Renal pelvis (tissue), 12 donors: Measurements from ENCODE around the gene CXADR. TPM values are rescaled to one million over a fixed set of nuclear protein-coding genes. Genes with fewer than 3 reads are reported as not detected.
"Not testable (repeated sequence)": the region's sequence is repeated elsewhere in the genome, so short reads cannot be mapped to it uniquely, and the experiment has no call there.

ENCODE experiments used
- DNase-seq: peaks from one replicate; pipeline ENCODE4 v3.0.0-alpha.2; 2013
- long read RNA-seq, 16 experiments: transcript quantifications; one replicate each; lab custom pipeline, GENCODE V29; 2026
- polyA plus RNA-seq, 3 donors: library from polyadenylated mRNA; unstranded; fragments of 120-200 nt; gene quantifications; one replicate each; pipeline ENCODE4 v1.2.1, GENCODE V29; 2013; ENCODE audit not compliant: insufficient read length in 3 of 3

CXADR gene
- polyA plus RNA-seq = 10 to 100 TPM; 28.6 to 41.7 (median 34.7) TPM
- long read RNA-seq, donor 1, full-length matches to known transcripts = 6 of 6 reads
- long read RNA-seq, donor 1, partial matches to known transcripts = 0 of 6 reads
- long read RNA-seq, donor 1, other reads (novel, unspliced or antisense) = 0 of 6 reads
- long read RNA-seq, donor 2, full-length matches to known transcripts = 13 of 13 reads
- long read RNA-seq, donor 2, partial matches to known transcripts = 0 of 13 reads
- long read RNA-seq, donor 2, other reads (novel, unspliced or antisense) = 0 of 13 reads
- long read RNA-seq, donor 3, full-length matches to known transcripts = 13 of 85 reads
- long read RNA-seq, donor 3, partial matches to known transcripts = 72 of 85 reads
- long read RNA-seq, donor 3, other reads (novel, unspliced or antisense) = 0 of 85 reads
- long read RNA-seq, donor 4, full-length matches to known transcripts = 11 of 72 reads
- long read RNA-seq, donor 4, partial matches to known transcripts = 0 of 72 reads
- long read RNA-seq, donor 4, other reads (novel, unspliced or antisense) = 61 of 72 reads
- long read RNA-seq, donor 5, full-length matches to known transcripts = 7 of 7 reads
- long read RNA-seq, donor 5, partial matches to known transcripts = 0 of 7 reads
- long read RNA-seq, donor 5, other reads (novel, unspliced or antisense) = 0 of 7 reads
- long read RNA-seq, donor 6, full-length matches to known transcripts = 20 of 93 reads
- long read RNA-seq, donor 6, partial matches to known transcripts = 29 of 93 reads
- long read RNA-seq, donor 6, other reads (novel, unspliced or antisense) = 44 of 93 reads
- long read RNA-seq, donor 7, full-length matches to known transcripts = 19 of 74 reads
- long read RNA-seq, donor 7, partial matches to known transcripts = 28 of 74 reads
- long read RNA-seq, donor 7, other reads (novel, unspliced or antisense) = 27 of 74 reads
- long read RNA-seq, donor 8, full-length matches to known transcripts = 1 of 1 reads
- long read RNA-seq, donor 8, partial matches to known transcripts = 0 of 1 reads
- long read RNA-seq, donor 8, other reads (novel, unspliced or antisense) = 0 of 1 reads
- long read RNA-seq, donor 9, full-length matches to known transcripts = 25 of 25 reads
- long read RNA-seq, donor 9, partial matches to known transcripts = 0 of 25 reads
- long read RNA-seq, donor 9, other reads (novel, unspliced or antisense) = 0 of 25 reads
- long read RNA-seq, donor 10, full-length matches to known transcripts = 7 of 7 reads
- long read RNA-seq, donor 10, partial matches to known transcripts = 0 of 7 reads
- long read RNA-seq, donor 10, other reads (novel, unspliced or antisense) = 0 of 7 reads
- long read RNA-seq, donor 11, full-length matches to known transcripts = 18 of 64 reads
- long read RNA-seq, donor 11, partial matches to known transcripts = 20 of 64 reads
- long read RNA-seq, donor 11, other reads (novel, unspliced or antisense) = 26 of 64 reads
- long read RNA-seq, donor 12, full-length matches to known transcripts = 23 of 23 reads
- long read RNA-seq, donor 12, partial matches to known transcripts = 0 of 23 reads
- long read RNA-seq, donor 12, other reads (novel, unspliced or antisense) = 0 of 23 reads
- long read RNA-seq, donor 13, full-length matches to known transcripts = 8 of 8 reads
- long read RNA-seq, donor 13, partial matches to known transcripts = 0 of 8 reads
- long read RNA-seq, donor 13, other reads (novel, unspliced or antisense) = 0 of 8 reads
- long read RNA-seq, donor 14, full-length matches to known transcripts = 19 of 159 reads
- long read RNA-seq, donor 14, partial matches to known transcripts = 86 of 159 reads
- long read RNA-seq, donor 14, other reads (novel, unspliced or antisense) = 54 of 159 reads
- long read RNA-seq, donor 15, full-length matches to known transcripts = 26 of 26 reads
- long read RNA-seq, donor 15, partial matches to known transcripts = 0 of 26 reads
- long read RNA-seq, donor 15, other reads (novel, unspliced or antisense) = 0 of 26 reads
- long read RNA-seq, donor 16, full-length matches to known transcripts = 12 of 12 reads
- long read RNA-seq, donor 16, partial matches to known transcripts = 0 of 12 reads
- long read RNA-seq, donor 16, other reads (novel, unspliced or antisense) = 0 of 12 reads

GRCh38 chr21:17512253-17513213, at the start of gene CXADR:
CXADR (plus strand) TSS chr21:17513043; CDS start chr21:17513130, 87 bp downstream.
- peak; percentile 89 for DNase-seq

GRCh38 chr21:17466166-17466565, 46.7 kb upstream of the CXADR start:
- DNase-seq = no peak

DNA sequence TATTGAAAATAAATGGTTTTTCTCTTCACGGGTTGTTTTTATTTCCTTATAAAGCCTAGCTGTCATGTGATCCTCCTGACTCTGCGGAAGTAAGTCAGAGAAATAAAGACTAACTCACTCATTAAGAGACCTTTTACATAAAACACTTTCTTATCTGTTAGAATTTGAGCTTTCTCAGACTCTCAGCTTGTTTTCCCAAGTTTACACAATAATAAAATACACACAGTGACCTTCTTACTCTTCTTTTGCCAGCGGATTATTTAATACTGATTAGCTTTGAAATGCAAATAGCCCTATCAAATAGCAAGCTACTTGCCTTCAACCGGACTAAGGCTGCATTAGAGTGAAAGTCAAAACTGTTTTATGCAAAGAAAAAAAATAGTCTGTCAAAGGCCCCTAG, 45.5 kb upstream of the CXADR start:
- peak; percentile 21 for DNase-seq

- no peak for DNase-seq
These were observed 45.0 kb upstream of the CXADR start for GRCh38 chr21:17467829-17468228.

DNA sequence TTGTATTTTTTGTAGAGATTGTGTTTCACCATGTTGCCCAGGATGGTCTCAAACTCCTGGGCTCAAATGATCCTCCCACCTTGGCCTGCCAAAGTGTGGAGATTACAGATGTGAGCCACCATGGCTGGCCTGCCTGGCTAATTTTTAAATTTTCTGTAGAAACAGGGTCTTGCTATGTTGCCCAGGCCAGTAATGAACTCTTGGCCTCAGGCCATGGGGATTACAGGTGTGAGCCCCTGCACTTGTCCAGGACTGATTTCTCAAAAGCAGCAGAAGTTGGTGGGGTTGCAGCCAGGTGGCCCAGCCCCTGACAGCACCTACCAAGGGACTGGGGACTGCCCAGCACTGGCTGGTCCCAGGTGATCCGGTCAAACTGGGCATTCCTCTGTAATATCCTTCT, 44.1 kb upstream of the CXADR start:
- no peak for DNase-seq

- no peak for DNase-seq
These were observed 43.1 kb upstream of the CXADR start for GRCh38 chr21:17469727-17470126.

GRCh38 chr21:17472182-17472581, 40.7 kb upstream of the CXADR start:
- no peak for DNase-seq

DNA sequence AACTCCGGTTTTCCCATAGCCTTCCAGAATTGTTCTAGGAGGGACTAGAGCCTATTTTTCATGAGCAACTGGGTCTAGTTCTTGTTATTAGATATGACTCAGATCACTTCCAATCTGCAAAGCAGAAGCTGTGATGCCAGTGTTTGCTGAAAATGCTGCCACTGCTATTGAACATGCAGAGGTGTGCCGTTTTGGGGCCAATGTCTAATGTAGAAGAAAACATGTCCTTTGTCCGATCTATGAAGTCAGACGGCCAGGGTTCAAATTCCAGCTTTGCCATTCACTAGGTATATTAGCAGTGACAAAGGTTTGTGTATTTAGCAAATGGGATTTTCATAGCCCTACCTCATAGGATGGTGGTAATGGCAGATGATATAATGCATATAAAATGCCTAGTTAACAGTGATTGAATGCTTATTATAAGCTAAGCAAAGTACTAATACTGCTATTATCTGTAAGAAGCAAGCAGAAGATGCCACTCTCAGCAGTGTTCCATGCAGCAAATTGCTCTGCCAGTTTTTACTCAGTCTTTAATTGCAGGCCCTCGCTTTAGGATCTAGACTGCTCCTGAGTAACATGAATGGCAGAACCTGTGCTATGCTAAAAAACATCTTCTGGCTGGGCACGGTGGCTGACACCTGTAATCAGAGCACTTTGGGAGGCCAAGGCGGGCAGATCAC, 40.1 kb upstream of the CXADR start:
- DNase-seq = no peak

DNA sequence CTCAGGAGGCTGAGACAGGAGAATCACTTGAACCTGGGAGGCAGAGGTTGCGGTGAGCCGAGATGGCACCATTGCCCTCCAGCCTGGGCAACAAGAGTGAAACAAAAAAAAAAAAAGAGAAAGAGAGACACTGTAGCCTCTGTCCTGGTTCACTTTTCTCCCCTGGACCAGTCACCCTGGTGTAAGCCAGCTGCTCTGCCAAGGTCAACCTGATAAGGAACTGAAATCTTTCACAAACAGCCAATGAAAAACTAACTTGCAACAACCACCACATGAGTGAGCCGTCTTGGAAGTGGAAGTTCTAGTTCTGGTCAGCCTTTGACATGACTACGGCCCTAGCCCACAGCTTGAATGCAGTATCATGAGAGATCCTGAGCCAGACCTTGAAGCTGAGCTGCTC, 36.8 kb upstream of the CXADR start:
- no peak for DNase-seq

- not testable (repeated sequence) for DNase-seq
These were observed 34.7 kb upstream of the CXADR start for GRCh38 chr21:17478156-17478555.

- DNase-seq = no peak
These were observed 33.2 kb upstream of the CXADR start for GRCh38 chr21:17479606-17480005.

DNA sequence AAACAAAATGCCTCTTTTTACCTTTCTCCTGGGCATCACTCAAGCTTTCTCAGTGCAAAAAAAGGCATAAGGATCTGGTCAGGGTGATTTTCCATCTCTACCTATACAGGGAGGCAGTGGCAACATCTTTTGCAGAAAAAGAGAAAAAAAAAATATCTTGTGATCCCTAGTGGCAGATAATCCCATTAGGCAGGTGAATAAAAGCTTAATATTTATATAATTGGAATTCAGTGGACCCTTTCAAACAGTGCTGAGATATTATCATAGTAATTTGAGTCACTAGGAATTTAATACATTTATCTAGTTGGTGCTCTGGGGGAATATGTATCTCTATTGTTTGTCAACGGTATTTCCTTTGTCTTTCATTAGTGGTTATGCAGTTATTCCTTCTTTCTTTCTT, 29.9 kb upstream of the CXADR start:
- no peak for DNase-seq

- no peak for DNase-seq
These were observed 24.2 kb upstream of the CXADR start for GRCh38 chr21:17488620-17489019.

DNA sequence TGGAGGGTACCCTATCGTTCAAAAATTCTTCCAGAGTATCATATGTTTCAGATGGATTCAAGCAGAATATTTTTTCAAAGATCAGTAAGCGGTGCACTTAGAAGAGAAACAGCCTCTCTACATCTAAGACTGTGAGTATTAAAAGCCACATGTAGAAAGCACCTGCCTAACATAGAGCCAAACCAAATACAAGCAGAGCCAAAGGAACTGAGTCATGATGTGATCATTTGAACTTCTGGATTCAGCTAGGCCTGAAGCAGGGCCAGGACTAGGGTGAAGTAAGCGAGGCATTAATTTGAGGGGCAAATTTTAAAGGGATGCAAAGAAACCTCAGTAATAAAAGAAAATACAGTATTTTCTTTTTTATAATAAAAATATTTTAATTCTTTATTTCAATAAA, 23.3 kb upstream of the CXADR start:
- DNase-seq = not testable (repeated sequence)

GRCh38 chr21:17491716-17492414, 21.0 kb upstream of the CXADR start:
- DNase-seq = no peak

DNA sequence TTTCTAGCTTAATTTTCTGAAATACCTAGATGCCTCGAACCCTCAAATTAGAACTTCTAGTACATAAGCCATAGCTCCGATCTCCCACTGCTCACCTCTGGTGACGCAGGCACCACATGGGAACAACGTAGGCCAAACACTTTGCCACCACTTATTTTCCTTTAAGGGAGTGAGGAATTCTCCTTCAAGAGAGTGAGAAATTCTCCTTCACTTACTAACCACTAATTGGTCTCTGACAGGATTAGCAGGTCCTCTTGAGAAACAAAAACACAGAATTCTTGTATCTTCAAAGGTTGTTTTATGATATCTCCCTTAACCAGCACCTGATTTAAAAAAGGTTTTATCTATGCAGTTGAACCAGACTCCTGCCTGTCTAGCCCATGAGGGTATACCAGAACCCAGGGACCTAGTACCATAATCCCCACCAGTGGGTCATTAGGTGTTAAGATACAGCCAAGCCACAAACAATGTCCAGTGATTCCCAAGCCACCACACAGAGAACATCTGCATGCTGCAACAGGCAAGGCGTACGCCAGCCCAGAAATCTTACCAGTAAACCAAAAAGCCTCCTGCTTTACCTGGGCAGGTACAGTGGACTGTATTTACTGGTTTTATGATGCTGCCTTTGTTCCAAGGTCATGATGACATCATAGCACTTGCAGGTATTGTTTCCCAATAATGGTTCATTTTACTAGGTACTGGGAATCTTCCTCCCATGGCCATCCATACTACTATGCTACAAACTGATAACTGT, 20.3 kb upstream of the CXADR start:
- DNase-seq = no peak

GRCh38 chr21:17494051-17494450, 18.8 kb upstream of the CXADR start:
- DNase-seq = no peak
